HL-60 (cell line): ENCODE results near the gene RPL10.
A peak's percentile ranks its signal among the peaks of the same experiment; 100 is the strongest.

Experiments used
- DNase-seq, 2 experiments: peaks; one replicate each; pipeline ENCODE4 v3.0.0-alpha.2; 2010 to 2020; ENCODE audit warnings: low read depth in 1 of 2, low spot score in 1 of 2
- H3K27ac ChIP-seq: fragments of 250-450 bp; sonication (Bioruptor Pico); replicated peaks from 2 replicates; pipeline ENCODE4 v1.5.1; 2020; ENCODE audit warnings: mild to moderate bottlenecking, moderate library complexity
- H3K27me3 ChIP-seq: fragments of 250-450 bp; sonication (Bioruptor Pico); 2 replicates; pipeline ENCODE4 v1.5.1; 2021; ENCODE audit warnings: mild to moderate bottlenecking, moderate library complexity; ENCODE audit not compliant: insufficient read depth, poor library complexity, severe bottlenecking
- H3K4me3 ChIP-seq: replicated peaks from 2 replicates; pipeline ENCODE4 v1.5.1; 2011; ENCODE audit warnings: mild to moderate bottlenecking, control low read depth, low read length; ENCODE audit not compliant: insufficient read depth
- CTCF ChIP-seq: IDR thresholded peaks from one replicate; pipeline ENCODE4 v1.5.1; 2011; ENCODE audit warnings: low read length, control low read depth, inconsistent platforms; ENCODE audit not compliant: insufficient read depth
- GABPA ChIP-seq: IDR thresholded peaks from 2 replicates; pipeline ENCODE4 v1.6.1; 2012; ENCODE audit warnings: low read depth
- POLR2AphosphoS5 ChIP-seq: IDR thresholded peaks from 2 replicates; pipeline ENCODE4 v1.6.1; 2012; ENCODE audit warnings: low read depth
- REST ChIP-seq: IDR thresholded peaks from 2 replicates; pipeline ENCODE4 v1.6.1; 2012; ENCODE audit warnings: low read depth; ENCODE audit not compliant: insufficient replicate concordance
- SPI1 ChIP-seq: IDR thresholded peaks from 2 replicates; pipeline ENCODE4 v1.6.1; 2012; ENCODE audit warnings: low read depth, mild to moderate bottlenecking, borderline replicate concordance

The RPL10 gene

GRCh38 chrX:154429711-154430110 is 31.5 kb downstream of the RPL10 start:
- peak overlapping the region; percentile 76 for H3K4me3 ChIP-seq
- no peak for DNase-seq
- no peaks in the 10 kb centered on the region for H3K27me3 ChIP-seq

GRCh38 chrX:154430479-154430878 is 32.3 kb downstream of the RPL10 start:
- no peak for DNase-seq
- Histone ChIP-seq H3K27ac (peak overlapping the region; percentile 76), H3K27me3 (no peaks in the 10 kb centered on the region), H3K4me3 (peak overlapping the region; percentile 76)
- TF ChIP-seq GABPA = no peak
- no peak for TF ChIP-seq SPI1
- no peak for TF ChIP-seq REST
- no peak for TF ChIP-seq POLR2AphosphoS5
- TF ChIP-seq CTCF = no peak

More at GRCh38 chrX:154429711-154430110, 31.5 kb downstream of the RPL10 start:
- peak overlapping the region; percentile 76 for H3K27ac ChIP-seq
- no peak for TF ChIP-seq POLR2AphosphoS5
- no peak for TF ChIP-seq SPI1
- no peak for TF ChIP-seq GABPA
- TF ChIP-seq REST = no peak
- no peak for TF ChIP-seq CTCF

GRCh38 chrX:154430916-154431315 is 32.7 kb downstream of the RPL10 start:
- H3K4me3 ChIP-seq = peak overlapping the region; percentile 25
- H3K27ac ChIP-seq = peak overlapping the region; percentile 76
- H3K27me3 ChIP-seq = no peaks in the 10 kb centered on the region
- TF ChIP-seq CTCF (no peak), POLR2AphosphoS5 (no peak), SPI1 (no peak), GABPA (no peak), REST (no peak)
- peak; percentile 43 to 75 for DNase-seq
